ENCODE data around the gene KCNJ2.
A peak's percentile ranks its signal among the peaks of the same experiment; 100 is the strongest.

The KCNJ2 gene

GRCh38 chr17:70159980-70160379, 9.4 kb upstream of the KCNJ2 start:
- DNase-seq (ENCODE audit: low read depth, low spot score): no peak

GRCh38 chr17:70161519-70161918, 7.8 kb upstream of the KCNJ2 start:
- DNase-seq (ENCODE audit: low read depth, low spot score): no peak

GRCh38 chr17:70165383-70165782, 3.9 kb upstream of the KCNJ2 start:
- no peak for DNase-seq (ENCODE audit: low read depth, low spot score)

GRCh38 chr17:70166615-70167014, 2.7 kb upstream of the KCNJ2 start:
- DNase-seq (ENCODE audit: low read depth, low spot score): no peak

GRCh38 chr17:70168044-70168976, 1.0 kb upstream of the KCNJ2 start:
- DNase-seq (ENCODE audit: low read depth, low spot score): peak; percentile 52

GRCh38 chr17:70169709-70170597, 621 bp downstream of the KCNJ2 start:
- no peak for DNase-seq (ENCODE audit: low read depth, low spot score)

- DNase-seq (ENCODE audit: low read depth, low spot score): no peak
Measured at GRCh38 chr17:70171159-70171558, 1.8 kb downstream of the KCNJ2 start.

- no peak for DNase-seq (ENCODE audit: low read depth, low spot score)
Measured at GRCh38 chr17:70172449-70172848, 3.1 kb downstream of the KCNJ2 start.

- no peak for DNase-seq (ENCODE audit: low read depth, low spot score)
Measured at GRCh38 chr17:70172923-70173322, 3.6 kb downstream of the KCNJ2 start.

- no peak for DNase-seq (ENCODE audit: low read depth, low spot score)
Measured at GRCh38 chr17:70173681-70174080, 4.3 kb downstream of the KCNJ2 start.

GRCh38 chr17:70181376-70181775, 12.0 kb downstream of the KCNJ2 start:
- no peak for DNase-seq (ENCODE audit: low read depth, low spot score)

GRCh38 chr17:70181866-70182265, 12.5 kb downstream of the KCNJ2 start:
- DNase-seq (ENCODE audit: low read depth, low spot score): no peak

GRCh38 chr17:70183508-70183907, 14.2 kb downstream of the KCNJ2 start:
- DNase-seq (ENCODE audit: low read depth, low spot score): no peak

- no peak for DNase-seq (ENCODE audit: low read depth, low spot score)
Measured at GRCh38 chr17:70184207-70184606, 14.9 kb downstream of the KCNJ2 start.

GRCh38 chr17:70184770-70185169, 15.4 kb downstream of the KCNJ2 start:
- no peak for DNase-seq (ENCODE audit: low read depth, low spot score)

GRCh38 chr17:70185285-70185684, 16.0 kb downstream of the KCNJ2 start:
- DNase-seq (ENCODE audit: low read depth, low spot score): no peak

- DNase-seq (ENCODE audit: low read depth, low spot score): no peak
Measured at GRCh38 chr17:70187383-70187782, 18.1 kb downstream of the KCNJ2 start.

GRCh38 chr17:70190959-70191805, 21.9 kb downstream of the KCNJ2 start:
- DNase-seq (ENCODE audit: low read depth, low spot score): no peak

GRCh38 chr17:70195091-70195490, 25.8 kb downstream of the KCNJ2 start:
- no peak for DNase-seq (ENCODE audit: low read depth, low spot score)

GRCh38 chr17:70201872-70202419, 32.6 kb downstream of the KCNJ2 start:
- no peak for DNase-seq (ENCODE audit: low read depth, low spot score)

- no peak for DNase-seq (ENCODE audit: low read depth, low spot score)
Measured at GRCh38 chr17:70202840-70203239, 33.5 kb downstream of the KCNJ2 start.
